Endothelial cell of umbilical vein (primary cell): ENCODE data around the gene ANGPTL2.

Experiments
- CTCF ChIP-seq, 2 donors: IDR thresholded peaks; 1 replicate in 1 of 2; 2 replicates in 1 of 2; pipeline ENCODE4 v1.5.1; 2011; ENCODE audit warnings: low read length in 2 of 2, mild to moderate bottlenecking in 2 of 2, moderate library complexity in 2 of 2, control low read depth in 1 of 2, inconsistent platforms in 1 of 2, low read depth in 1 of 2; ENCODE audit not compliant: insufficient read depth in 1 of 2; ENCODE audit errors: extremely low read depth in 1 of 2
- EZH2 ChIP-seq: IDR thresholded peaks from 2 replicates; pipeline ENCODE4 v1.6.1; 2012; ENCODE audit warnings: borderline replicate concordance, low read depth, mild to moderate bottlenecking, moderate library complexity, low read length, inconsistent platforms; ENCODE audit not compliant: severe bottlenecking
- GATA2 ChIP-seq: IDR thresholded peaks from 2 replicates; pipeline ENCODE4 v1.7.0; 2011; ENCODE audit warnings: low read depth, mild to moderate bottlenecking, moderate library complexity, mixed read lengths, low read length; ENCODE audit not compliant: insufficient read length, insufficient read depth
- JUN ChIP-seq: IDR thresholded peaks from 2 replicates; pipeline ENCODE4 v1.6.1; 2011; ENCODE audit warnings: borderline replicate concordance, low read depth; ENCODE audit not compliant: insufficient read length, insufficient read depth
- MAX ChIP-seq: IDR thresholded peaks from 2 replicates; pipeline ENCODE4 v1.6.1; 2011; ENCODE audit not compliant: insufficient read depth, insufficient read length
- MYC ChIP-seq: IDR thresholded peaks from one replicate; pipeline ENCODE4 v1.6.1; 2011; ENCODE audit warnings: mild to moderate bottlenecking, low read depth, low read length
- POLR2A ChIP-seq: IDR thresholded peaks from 2 replicates; pipeline ENCODE4 v1.6.1; 2012; ENCODE audit warnings: low read depth, mild to moderate bottlenecking, control low read depth, low read length
- POLR2AphosphoS5 ChIP-seq: IDR thresholded peaks from 2 replicates; pipeline ENCODE4 v1.6.1; 2012; ENCODE audit warnings: low read depth, mild to moderate bottlenecking, control low read depth, low read length, moderate library complexity; ENCODE audit not compliant: insufficient read depth

- TF ChIP-seq MAX (no peak), CTCF (IDR thresholded peaks at IDR 0.05; ENCODE audit: extremely low read depth in 1 of 2, insufficient read depth in 1 of 2, low read depth in 1 of 2, low read length in 2 of 2) (no peak), EZH2 (no peak), POLR2A (no peak), GATA2 (no peak), POLR2AphosphoS5 (no peak), MYC (no peak), JUN (no peak)
Observed at GRCh38 chr9:127130661-127131538, 8.5 kb upstream of the ANGPTL2 start.
